GM12891 (cell line): ENCODE results near the gene OR4D6.

Experiments
- PAX5 ChIP-seq: IDR thresholded peaks from 2 replicates; pipeline ENCODE4 v1.6.1; 2011; ENCODE audit warnings: low read length, moderate library complexity, mild to moderate bottlenecking; ENCODE audit not compliant: insufficient read depth, severe bottlenecking
- POLR2A ChIP-seq: IDR thresholded peaks from 2 replicates; pipeline ENCODE4 v1.6.1; 2011; ENCODE audit warnings: low read depth, low read length, control low read depth
- POLR2AphosphoS5 ChIP-seq: IDR thresholded peaks from 2 replicates; pipeline ENCODE4 v1.6.1; 2011; ENCODE audit warnings: low read depth, low read length, control low read depth
- POU2F2 ChIP-seq: IDR thresholded peaks from 2 replicates; pipeline ENCODE4 v1.6.1; 2011; ENCODE audit warnings: low read depth, mild to moderate bottlenecking, control low read depth, low read length, moderate library complexity
- SPI1 ChIP-seq: IDR thresholded peaks from 2 replicates; pipeline ENCODE4 v1.6.1; 2011; ENCODE audit warnings: low read depth, low read length, control low read depth
- TAF1 ChIP-seq: IDR thresholded peaks from 2 replicates; pipeline ENCODE4 v1.6.1; 2011; ENCODE audit warnings: low read depth, low read length, control low read depth

GRCh38 chr11:59501931-59502330 is 45.2 kb downstream of the OR4D6 start:
- TF ChIP-seq POLR2A, result no peak
- TF ChIP-seq POLR2AphosphoS5, result no peak
- TF ChIP-seq TAF1, result no peak
- 0 out of 2 replicates have a peak, but pooled peaks have one; percentile 9 for TF ChIP-seq SPI1
- TF ChIP-seq POU2F2, result no peak
- TF ChIP-seq PAX5, result no peak
